Cardiac muscle cell (in vitro differentiated cells and primary cell): ENCODE results near the gene ORM1. TPM values are rescaled to one million over a fixed set of nuclear protein-coding genes. Genes with fewer than 3 reads are reported as not detected.
A peak's percentile ranks its signal among the peaks of the same experiment; 100 is the strongest.

Source experiments
- DNase-seq, 2 donors: peaks; one replicate each; pipeline versions ENCODE4 v3.0.0 to v3.0.0-alpha.2; 2010 to 2017; ENCODE audit warnings: low read depth in 1 of 2, low spot score in 1 of 2
- H3K27ac ChIP-seq: fragments of 200-600 bp; sonication (generic); 2 replicates; pipeline ENCODE4 v1.5.1; 2016
- H3K27me3 ChIP-seq: fragments of 200-600 bp; sonication (generic); 2 replicates; pipeline ENCODE4 v1.6.0; 2016; ENCODE audit warnings: control low read depth
- H3K36me3 ChIP-seq: fragments of 200-600 bp; sonication (generic); 2 replicates; pipeline ENCODE4 v1.5.1; 2016; ENCODE audit warnings: control low read depth
- H3K4me1 ChIP-seq: fragments of 200-600 bp; sonication (generic); 2 replicates; pipeline ENCODE4 v1.8.1; 2017; ENCODE audit warnings: low read depth, mild to moderate bottlenecking, mixed run types
- H3K4me3 ChIP-seq: fragments of 200-600 bp; sonication (generic); 2 replicates; pipeline ENCODE4 v1.5.1; 2016; ENCODE audit warnings: mild to moderate bottlenecking
- H3K9me3 ChIP-seq: fragments of 200-600 bp; sonication (generic); 2 replicates; pipeline ENCODE4 v1.5.1; 2017; ENCODE audit warnings: low read depth, mild to moderate bottlenecking, control low read depth
- polyA plus RNA-seq: library from polyadenylated mRNA; unstranded; fragments of >200 nt; fragmentation: Nextera tagmentation; extraction: Ambion mirVana; gene quantifications from 2 replicates; pipeline ENCODE4 v1.2.1, GENCODE V29; 2016
- total RNA-seq: library from RNA; depleted of rRNA; stranded (reverse); fragments of >200 nt; gene quantifications from 2 replicates; pipeline ENCODE4 v1.2.3, GENCODE V29; 2016
- TF ChIP-seq, protein P1 (sequence below): IDR thresholded peaks from 2 replicates; pipeline ENCODE4 v1.5.1; 2012; ENCODE audit warnings: low read depth, mild to moderate bottlenecking, low read length

The ORM1 gene
- total and polyA plus RNA-seq, 2 experiments from 2014 or later: 0.75 TPM; not detected in 1

DNA sequence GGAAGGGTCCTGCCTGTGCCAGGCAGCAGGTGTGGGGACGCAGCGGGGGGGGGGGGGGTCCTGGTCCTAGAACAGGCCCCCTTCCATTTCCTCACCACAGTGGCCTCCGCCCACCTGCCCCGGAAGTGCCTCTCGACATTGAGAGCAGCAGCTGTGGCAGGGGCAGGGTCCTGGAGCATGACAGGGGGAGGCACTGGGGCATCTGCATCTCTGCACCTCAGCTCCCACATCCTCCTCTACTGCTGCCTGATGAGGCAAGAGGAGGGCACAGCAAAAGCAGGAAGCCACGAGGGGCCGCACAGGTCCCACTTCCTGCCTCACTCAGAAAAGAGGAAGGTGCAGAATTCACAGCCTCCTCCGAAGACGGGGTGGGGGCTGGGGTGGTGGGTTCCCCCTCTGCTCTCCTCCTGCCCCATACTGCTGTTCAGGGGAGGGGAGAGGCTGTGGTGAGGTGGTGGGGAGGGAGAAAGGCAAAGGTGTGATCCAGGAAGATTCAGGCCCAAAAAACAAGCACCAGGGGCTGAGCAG, 50.1 kb downstream of the ORM1 start:
- TF ChIP-seq, protein P1, sequence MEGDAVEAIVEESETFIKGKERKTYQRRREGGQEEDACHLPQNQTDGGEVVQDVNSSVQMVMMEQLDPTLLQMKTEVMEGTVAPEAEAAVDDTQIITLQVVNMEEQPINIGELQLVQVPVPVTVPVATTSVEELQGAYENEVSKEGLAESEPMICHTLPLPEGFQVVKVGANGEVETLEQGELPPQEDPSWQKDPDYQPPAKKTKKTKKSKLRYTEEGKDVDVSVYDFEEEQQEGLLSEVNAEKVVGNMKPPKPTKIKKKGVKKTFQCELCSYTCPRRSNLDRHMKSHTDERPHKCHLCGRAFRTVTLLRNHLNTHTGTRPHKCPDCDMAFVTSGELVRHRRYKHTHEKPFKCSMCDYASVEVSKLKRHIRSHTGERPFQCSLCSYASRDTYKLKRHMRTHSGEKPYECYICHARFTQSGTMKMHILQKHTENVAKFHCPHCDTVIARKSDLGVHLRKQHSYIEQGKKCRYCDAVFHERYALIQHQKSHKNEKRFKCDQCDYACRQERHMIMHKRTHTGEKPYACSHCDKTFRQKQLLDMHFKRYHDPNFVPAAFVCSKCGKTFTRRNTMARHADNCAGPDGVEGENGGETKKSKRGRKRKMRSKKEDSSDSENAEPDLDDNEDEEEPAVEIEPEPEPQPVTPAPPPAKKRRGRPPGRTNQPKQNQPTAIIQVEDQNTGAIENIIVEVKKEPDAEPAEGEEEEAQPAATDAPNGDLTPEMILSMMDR: no peak
- H3K27me3 ChIP-seq: no peaks in the 10 kb centered on the region
- H3K4me3 ChIP-seq: no peak overlapping the region
- no peak overlapping the region for H3K27ac ChIP-seq
- H3K9me3 ChIP-seq: no peaks in the 10 kb centered on the region
- DNase-seq: peak in 1 of 2 donors; percentile 23
- H3K36me3 ChIP-seq: peaks cover 9% of the 10 kb centered on the region
- no peaks in the 10 kb centered on the region for H3K4me1 ChIP-seq

DNA sequence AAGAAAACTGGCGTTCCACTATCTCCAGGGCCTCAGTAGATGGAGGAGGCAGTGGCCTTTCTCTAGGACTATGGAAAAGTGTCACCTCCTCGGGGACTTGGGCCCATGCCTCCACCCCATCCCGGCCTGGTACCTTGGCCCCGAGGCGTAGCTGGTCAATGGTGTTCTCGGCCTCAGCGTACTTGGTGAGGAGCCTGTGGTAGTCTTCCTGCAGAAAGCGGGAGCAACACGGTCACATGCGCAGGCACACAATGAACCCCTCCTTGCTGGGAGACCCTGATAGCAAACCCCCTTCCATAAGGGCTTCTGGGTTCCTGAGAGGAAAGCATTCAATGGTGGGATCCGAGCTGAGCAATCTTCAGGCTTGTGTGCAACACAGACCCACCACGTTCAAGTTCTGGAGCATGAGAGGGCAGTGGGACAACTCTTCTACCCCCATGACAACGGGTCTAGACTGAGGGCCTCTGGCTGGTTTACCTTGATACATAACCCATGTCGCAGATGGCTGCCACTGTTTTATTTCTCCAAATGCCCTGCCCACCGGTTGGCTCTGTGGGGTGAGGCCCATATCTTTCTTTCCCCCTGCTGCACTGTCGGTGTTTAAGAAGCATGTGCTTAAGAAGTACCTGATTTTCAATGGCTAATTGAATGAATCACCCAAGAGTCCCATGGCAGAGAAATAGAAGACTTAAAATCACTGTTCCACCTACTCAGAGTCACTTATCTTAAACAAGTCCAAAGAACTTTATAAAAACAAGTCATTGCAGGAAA, 51.2 kb downstream of the ORM1 start:
- H3K9me3 ChIP-seq: no peaks in the 10 kb centered on the region
- peaks cover 5% of the 10 kb centered on the region for H3K36me3 ChIP-seq
- H3K27me3 ChIP-seq: no peaks in the 10 kb centered on the region
- TF ChIP-seq, protein P1: no peak
- no peak overlapping the region for H3K4me3 ChIP-seq
- H3K4me1 ChIP-seq: no peaks in the 10 kb centered on the region
- H3K27ac ChIP-seq: no peak overlapping the region
- no peak for DNase-seq

DNA sequence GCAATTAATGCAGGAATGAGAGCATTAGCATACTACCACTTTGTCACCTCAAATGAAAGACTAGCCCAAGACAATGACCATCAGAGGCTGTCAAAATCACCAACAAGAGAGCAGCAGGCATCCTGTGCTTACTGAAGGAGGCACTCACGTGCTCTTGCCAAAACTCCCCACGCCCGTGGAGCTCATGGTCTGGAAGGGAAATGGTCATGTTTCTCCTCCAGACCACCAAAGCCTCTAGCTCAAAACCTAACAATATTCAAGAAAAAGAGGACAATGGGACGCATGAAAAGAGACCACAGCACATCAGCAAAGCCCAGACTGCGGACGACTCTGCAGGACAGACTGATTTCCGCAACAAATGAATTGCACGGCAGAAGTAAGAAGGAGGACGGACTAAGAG, 52.0 kb downstream of the ORM1 start:
- Histone ChIP-seq H3K9me3 (no peaks in the 10 kb centered on the region), H3K4me1 (no peaks in the 10 kb centered on the region), H3K27me3 (no peaks in the 10 kb centered on the region), H3K4me3 (no peak overlapping the region), H3K36me3 (peaks cover 8% of the 10 kb centered on the region), H3K27ac (no peak overlapping the region)
- TF ChIP-seq, protein P1: no peak
- no peak for DNase-seq

DNA sequence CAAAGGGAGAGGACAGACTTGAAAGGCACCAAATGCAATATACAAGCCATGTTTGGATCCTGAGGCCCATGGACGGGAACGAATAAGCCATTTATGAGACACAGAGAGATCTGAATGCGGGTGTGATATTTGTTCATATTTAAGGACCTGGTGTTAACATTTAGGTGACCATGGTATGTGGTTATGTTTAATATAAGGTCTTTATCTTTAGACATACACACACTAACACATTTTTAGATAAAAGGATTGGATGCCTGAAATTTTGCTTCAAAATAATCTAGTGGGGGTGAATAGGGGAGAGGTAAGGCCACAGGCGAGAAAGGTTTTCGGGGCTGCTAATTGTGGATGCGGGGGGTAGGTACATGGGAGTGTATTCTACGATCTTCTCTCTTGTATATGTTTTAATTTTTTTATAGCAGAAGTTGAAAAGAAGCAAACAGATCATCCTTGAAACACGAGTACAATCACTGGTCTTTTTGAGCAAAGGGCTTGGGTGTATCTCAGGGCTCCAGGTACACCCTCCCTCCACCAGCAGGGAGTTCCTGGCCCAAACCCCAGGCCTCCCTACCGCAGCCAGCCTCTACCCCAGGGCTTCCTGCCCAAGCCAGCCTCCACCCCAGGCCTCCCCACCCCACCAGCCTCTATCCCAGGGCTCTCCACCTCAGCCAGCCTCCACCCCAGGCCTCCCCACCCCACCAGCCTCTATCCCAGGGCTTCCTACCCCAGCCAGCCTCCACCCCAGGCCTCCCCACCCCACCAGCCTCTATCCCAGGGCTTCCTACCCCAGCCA, 52.7 kb downstream of the ORM1 start:
- no peak overlapping the region for H3K4me3 ChIP-seq
- H3K27ac ChIP-seq: no peak overlapping the region
- TF ChIP-seq, protein P1: no peak
- no peak for DNase-seq
- H3K36me3 ChIP-seq: peaks cover 13% of the 10 kb centered on the region
- no peaks in the 10 kb centered on the region for H3K27me3 ChIP-seq
- H3K9me3 ChIP-seq: no peaks in the 10 kb centered on the region
- no peaks in the 10 kb centered on the region for H3K4me1 ChIP-seq

Other genes with a start within 250 kb of the ORM1 start
- gene AMBP, start 244.8 kb upstream of the ORM1 start, total RNA-seq: not detected in 2 replicates
- 0.64 TPM in 1 of 2 replicates, not detected in the other for gene AMBP, start 244.8 kb upstream of the ORM1 start, polyA plus RNA-seq
- 0.04 and 1.1 TPM in 2 replicates for gene KIF12, start 223.8 kb upstream of the ORM1 start, total RNA-seq
- gene KIF12, start 223.8 kb upstream of the ORM1 start, polyA plus RNA-seq: 0.64 and 1.6 TPM in 2 replicates
- 19.2 and 19.3 TPM in 2 replicates for gene COL27A1, start 167.6 kb upstream of the ORM1 start, total RNA-seq
- gene COL27A1, start 167.6 kb upstream of the ORM1 start, polyA plus RNA-seq: 12.2 and 13.4 TPM in 2 replicates
- not detected in 2 replicates for gene ORM2, start 6.8 kb downstream of the ORM1 start, total RNA-seq
- gene ORM2, start 6.8 kb downstream of the ORM1 start, polyA plus RNA-seq: not detected in 2 replicates
- 20.6 and 25.2 TPM in 2 replicates for gene AKNA, start 64.9 kb downstream of the ORM1 start, total RNA-seq
- gene AKNA, start 64.9 kb downstream of the ORM1 start, polyA plus RNA-seq: 5.7 and 10.1 TPM in 2 replicates
- 7.3 and 12.5 TPM in 2 replicates for gene WHRN, start 182.4 kb downstream of the ORM1 start, total RNA-seq
- 10.8 and 12.8 TPM in 2 replicates for gene WHRN, start 182.4 kb downstream of the ORM1 start, polyA plus RNA-seq